IPS-11a (cell line): ENCODE data around the gene SLC66A2.
"Not testable (repeated sequence)": the region's sequence is repeated elsewhere in the genome, so short reads cannot be mapped to it uniquely, and the experiment has no call there.

Source experiments
- H3K4me3 ChIP-seq: one replicate; pipeline ENCODE4 v1.5.1; 2013; ENCODE audit warnings: low read depth, low read length, control low read depth

SLC66A2 gene

DNA sequence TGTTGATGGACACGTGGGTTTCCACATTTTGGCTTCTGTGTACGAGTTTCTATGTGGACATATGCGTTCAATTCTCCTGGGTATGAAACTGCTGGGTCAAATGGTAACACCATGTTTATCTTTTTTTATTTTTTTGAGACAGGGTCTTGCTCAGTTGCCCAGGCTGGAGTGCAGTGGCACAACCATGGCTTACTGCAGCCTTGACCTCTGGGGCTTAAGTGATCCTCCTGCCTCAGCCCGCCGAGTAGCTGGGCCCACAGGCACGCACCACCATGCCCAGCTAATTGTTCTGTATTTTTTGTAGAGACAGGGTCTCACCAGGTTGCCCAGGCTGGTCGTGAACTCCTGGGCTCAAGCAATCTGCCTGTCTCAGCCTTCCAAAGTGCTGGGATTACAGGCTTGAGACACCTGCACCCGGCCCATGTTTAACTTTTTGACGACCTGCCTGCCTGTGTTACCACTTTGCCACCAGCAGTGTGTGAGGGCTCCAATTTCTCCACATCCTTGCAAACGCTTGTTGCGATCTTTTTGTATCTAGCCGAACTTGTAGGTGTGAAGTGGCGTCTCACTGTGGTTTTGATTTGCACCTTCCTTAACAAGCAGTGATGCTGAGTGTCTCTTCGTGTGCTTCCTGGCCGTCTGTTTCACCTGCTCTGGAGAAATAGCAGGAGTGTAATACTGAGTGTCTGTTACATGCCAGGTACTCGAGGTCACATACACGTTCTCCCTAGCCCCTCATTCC lies 19.9 kb upstream of the SLC66A2 start:
- no peak overlapping the region for H3K4me3 ChIP-seq

DNA sequence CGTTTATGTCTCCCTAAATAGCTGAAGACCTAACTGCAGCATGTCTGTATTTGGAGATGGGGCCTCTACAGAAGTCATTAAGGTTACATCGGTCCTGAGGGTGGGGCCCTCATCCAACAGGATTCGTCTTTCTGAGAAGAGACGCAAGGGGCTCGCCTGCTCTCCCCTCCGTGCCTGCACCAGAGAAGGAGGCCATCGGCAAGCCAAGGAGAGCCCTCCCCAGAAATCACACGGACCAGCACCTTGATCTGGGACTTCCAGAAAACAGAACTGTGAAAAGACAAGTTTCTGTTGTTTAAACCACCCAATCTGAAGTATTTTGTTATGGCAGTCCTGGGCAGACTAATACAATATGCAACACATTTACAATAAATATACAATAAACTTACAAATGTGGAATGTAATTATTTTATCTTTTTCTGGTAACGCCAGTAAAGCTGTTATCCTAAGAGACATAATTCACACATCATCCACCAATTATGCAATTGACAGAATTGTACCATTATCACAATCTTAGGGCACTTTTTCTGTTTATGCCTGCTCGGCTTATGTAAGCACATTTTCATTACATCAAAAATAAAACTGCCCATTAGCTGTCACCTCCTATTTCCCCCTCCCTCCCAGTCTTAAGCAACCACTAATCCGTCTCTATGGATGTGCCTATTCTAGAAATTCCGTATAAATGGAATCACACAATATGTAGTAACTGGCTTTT lies 19.1 kb upstream of the SLC66A2 start:
- H3K4me3 ChIP-seq: no peak overlapping the region

DNA sequence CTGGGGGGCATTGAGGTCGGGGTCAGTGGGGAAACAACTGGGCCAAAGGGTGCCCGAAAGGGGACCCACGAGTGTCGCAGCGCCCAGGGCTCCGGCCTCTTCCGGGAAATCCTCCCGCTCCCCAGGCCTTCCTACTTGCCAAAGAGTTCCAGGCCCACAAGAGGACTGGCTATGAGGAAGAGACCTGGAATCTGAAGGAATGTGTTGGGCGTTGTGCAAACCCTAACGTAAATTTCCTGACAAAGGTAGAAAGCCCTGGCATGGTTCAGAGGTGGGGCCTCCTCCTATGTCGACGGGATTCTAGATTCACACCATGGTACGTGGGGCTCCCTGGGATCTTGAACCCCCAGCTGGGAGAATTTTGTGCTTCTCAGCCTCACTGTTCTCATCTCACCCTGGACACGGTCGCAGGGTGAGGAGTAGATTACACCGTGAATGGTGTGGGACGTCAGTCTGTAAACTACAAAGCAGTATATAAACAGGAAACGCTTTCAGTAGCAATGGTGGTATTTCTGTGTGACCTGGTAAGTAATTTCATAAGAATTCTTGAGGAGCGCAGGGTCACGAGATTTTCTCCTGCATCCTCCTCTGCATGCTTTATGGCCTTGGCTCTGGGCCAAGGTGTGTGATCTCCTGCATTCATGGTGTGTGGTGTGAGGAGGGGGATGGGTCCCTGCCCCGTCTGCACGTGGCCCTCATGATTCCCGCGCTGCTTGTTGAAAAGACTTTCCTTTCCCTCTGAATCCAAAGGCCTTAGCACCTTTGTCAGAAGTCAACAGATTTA lies 13.9 kb upstream of the SLC66A2 start:
- no peak overlapping the region for H3K4me3 ChIP-seq

DNA sequence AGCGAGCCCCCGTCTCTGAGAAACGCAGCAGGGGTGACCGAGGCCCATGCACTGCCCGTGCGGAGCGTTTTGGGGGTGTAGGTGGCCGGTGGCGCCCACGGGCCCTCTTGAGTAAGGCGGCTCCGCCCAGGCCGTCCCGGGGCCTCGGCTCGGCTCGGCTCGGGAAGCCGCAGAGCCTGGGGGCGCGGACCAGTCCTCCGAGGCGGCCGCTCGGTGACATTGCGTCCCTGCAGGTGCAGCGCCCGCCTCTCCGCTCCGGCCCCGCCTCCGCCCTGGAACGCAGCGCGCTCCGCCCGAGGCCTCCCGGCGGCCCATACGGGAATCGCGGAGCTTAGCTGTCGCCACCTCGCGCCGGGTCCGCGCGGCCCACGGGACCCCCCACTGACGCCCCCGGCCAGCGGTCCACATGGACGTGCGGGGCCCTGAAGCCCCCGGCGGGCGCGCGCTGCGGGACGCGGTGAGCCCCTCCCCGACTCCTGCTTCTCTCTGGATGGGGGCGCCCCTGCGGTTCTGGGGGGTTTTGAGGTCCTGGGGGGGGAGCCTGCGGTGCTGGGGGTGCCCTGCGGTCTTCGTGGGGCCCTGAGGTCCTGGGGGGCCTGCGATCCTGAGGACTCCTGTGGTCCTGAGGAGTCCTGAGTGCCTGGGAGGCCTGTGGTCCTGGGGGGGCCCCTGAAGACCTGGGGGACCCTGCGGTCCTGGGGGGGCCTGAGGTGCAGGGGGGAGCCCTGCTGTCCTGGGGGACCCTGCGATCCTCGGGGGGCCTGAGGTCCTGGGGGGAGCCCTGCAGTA lies 13.1 kb upstream of the SLC66A2 start, which contains the start of gene HSBP1L1:
HSBP1L1 (plus strand) TSS at position 314 of the 789 bp plus-strand sequence; CDS start at position 407, 93 bp downstream.
- H3K4me3 ChIP-seq: no peak within 1 kb of the TSS

DNA sequence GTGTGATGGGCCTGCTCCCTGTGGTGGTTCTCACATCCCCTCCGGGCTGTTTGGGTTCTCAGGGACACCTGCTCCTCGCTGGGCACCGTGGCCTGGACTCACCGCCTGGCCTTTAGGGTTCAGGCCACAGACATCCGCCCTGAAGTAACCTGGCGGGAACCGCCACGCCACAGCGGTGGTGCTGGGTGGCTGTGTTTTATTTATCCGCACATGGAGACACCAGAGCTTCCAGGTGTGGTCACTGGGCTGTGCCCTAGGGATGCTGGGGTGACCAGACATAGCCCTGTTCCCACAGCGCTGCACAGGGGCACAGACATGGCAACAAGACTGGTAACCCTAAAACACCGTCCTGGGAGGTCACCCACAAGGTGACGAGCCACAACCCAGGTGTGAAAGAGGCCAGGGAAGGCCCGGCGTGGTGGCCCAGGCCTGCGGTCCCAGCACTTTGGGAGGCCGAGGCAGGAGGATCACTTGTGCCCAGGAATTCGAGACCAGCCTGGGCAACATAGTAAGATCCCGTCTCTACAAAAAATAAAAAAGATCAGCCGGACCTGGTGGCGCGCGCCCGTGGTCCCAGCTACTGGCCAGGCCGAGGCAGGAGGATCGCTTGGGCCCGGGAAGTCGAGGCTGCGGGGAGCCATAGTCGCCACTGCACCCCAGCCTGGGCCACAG lies 12.3 kb upstream of the SLC66A2 start:
- H3K4me3 ChIP-seq: no peak overlapping the region

DNA sequence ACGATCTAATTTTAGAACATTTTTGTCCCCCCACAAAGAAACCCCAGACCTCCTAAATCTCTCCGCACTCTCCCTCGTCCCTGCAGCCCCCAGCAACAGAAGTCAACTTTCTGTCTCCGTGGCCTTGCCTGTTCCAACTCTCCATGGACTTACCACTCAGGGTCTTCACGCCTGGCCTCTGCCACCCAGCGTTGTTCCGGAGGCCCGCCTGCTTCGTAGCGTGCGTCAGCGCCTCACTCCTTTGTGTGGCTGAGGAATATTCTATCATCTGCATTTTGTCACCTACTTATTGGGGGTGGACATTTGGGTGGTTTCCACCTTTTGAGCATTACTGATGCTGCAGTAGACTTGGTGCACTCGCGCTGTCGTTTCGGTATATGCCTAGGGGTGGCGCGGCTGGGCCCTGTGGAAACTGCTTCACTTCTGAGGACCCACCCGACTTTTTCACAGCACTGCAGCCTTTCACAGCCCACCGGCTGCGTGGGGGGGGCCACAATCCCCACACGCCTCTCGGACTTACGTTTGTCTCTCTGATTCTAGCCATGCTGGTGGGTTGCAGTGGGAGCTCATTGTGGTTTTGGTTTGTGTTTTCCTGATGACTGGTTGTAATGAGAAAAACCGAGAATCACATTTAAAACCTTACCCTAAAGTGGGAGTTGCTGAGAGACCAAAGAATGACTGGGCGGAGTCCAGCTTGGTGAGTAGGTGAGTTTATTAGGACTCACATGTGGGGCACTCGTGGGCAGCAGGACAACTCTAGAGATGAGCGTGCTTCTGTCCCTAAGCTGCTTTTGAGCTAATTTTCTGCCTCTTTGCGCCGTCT lies 11.6 kb upstream of the SLC66A2 start:
- no peak overlapping the region for H3K4me3 ChIP-seq

DNA sequence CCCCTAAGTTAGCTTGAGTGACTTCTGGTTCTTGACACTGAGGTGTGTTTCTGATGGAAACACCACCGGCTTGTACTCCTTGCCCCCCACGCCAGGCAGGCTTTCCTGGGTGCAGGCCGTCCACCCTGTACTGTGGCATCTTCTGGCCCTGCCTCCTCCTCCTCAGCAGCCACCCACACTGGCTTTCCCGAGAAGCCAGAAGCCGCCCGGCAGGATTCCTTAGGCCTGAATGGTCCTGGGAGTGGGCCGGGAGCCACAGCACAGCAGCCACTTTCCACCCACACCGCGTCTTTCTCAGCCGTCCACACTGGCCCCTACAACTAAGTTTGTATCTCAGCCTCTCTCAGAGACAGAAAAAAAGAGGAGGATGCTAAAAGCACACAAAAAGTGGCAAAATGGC lies 10.9 kb upstream of the SLC66A2 start:
- H3K4me3 ChIP-seq: no peak overlapping the region

DNA sequence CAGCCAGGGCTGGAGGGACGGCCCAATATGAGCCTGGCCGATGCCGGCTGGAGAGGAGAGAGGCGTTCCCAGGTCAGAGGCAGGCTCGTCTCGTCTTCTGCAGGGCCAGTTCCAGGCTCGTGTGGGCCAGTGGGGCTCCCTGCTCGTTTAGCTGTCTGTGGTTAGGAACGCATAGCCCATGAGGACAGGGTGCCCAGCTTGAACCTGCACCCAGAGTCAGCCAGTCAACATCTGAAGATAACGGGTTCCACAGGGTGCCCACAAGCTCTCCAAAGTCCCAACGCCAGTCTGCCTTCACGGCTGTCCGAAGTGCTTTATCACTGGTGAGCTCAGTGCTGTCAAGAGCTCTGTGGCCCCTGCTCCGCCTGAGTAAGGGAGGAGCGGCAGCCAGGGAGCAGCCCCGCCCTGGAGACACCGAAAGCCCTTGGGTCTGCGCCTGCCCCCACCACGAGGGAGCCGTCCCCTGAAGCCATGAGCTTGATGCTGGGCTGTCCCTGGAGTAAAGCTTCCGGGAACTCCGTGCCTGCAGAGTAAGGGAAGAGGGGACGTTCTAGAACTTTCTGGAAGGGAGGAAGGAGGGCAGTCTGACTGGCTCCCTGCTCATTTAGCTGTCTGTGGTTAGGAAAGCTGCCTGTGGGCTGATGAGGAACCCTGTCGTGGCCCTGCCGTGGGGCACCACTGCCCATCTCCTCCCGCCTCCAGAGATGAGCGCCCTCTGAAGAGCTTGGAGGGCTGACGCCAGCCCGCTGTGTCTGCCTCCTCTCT lies 10.3 kb upstream of the SLC66A2 start:
- H3K4me3 ChIP-seq: no peak overlapping the region

DNA sequence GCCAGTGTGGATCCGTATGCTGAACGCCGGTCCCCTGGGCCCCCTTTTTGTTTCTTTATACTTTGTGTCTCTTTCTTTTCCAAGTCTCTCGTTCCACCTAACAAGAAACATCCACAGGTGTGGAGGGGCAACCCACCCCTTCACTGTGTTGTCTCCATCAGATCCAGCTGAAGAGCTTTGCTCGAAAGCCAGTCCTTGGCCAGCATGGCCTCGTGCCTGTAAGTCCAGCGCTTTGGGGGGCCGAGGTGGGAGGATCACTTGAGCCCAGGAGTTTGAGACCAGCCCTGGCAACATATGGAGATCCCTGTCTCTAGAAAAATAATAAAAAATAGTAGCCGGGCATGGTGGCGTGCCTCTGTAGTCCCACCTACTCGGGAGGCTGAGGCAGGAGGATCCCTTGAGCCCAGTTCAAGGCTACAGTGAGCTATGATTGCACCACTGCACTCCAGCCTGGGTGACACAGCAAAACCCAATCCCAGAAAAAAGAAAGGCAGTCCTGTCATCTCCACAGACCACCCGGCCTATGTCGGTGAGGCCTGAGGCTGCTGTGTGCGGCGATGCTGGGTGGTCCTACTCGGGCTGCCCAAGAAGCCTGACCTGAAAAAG lies 9.6 kb upstream of the SLC66A2 start:
- H3K4me3 ChIP-seq: no peak overlapping the region

DNA sequence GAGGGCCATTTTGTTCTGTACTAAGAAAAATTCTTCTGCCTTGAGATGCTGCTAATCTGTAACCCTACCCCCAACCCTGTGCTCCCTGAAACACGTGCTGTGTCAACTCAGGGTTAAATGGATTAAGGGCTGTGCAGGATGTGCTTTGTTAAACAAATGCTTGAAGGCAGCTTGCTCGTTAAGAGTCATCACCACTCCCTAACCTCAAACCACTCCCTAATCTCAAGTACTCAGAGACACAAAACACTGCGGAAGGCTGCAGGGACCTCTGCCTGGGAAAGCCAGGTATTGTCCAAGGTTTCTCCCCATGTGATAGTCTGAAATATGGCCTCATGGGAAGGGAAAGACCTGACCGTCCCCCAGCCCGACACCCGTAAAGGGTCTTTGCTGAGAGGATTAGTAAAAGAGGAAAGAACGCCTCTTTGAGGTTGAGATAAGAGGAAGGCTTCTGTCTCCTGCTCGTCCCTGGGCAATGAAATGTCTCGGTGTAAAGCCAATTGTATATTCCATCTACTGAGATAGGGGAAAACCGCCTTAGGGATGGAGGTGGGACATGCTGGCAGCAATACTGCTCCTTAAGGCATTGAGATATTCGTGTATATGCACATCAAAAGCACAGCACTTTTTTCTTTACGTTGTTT lies 8.8 kb upstream of the SLC66A2 start:
- not testable (repeated sequence) for H3K4me3 ChIP-seq

DNA sequence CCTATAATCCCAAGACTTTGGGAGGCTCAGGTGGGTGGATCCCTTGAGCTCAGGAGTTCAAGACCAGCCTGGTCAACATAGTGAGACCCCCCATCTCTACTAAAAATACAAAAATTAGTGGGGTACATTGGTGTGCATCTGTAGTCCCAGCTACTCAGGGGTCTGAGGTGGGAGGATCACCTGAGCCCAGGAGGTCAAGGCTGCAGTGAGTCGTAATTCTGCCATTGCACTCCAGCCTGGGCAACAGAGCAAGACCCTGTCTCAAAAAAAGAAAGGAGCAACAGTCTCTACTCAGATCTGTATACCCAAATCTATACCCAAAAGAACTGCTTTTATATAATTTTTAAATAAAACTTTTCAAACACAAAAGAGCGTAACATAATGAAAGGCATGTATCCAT lies 7.5 kb upstream of the SLC66A2 start:
- no peak overlapping the region for H3K4me3 ChIP-seq

DNA sequence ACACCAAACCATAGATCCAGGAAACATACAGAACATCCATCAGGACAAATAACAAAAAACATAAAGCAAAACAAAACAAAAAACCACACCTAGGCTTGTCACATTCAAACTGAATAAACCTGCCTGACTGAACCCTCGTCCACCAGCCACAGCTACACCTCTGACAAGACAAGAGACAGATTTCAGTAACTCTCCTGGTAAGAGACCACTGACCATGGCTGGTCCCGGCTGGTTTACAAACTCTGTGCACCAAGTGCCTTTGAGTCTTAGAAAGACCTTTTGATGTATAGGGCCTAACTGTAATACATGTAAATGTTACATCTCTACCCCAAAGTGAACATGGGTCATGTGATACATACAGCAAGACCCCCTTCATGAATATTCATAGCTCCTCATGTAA lies 4.8 kb upstream of the SLC66A2 start:
- no peak overlapping the region for H3K4me3 ChIP-seq

DNA sequence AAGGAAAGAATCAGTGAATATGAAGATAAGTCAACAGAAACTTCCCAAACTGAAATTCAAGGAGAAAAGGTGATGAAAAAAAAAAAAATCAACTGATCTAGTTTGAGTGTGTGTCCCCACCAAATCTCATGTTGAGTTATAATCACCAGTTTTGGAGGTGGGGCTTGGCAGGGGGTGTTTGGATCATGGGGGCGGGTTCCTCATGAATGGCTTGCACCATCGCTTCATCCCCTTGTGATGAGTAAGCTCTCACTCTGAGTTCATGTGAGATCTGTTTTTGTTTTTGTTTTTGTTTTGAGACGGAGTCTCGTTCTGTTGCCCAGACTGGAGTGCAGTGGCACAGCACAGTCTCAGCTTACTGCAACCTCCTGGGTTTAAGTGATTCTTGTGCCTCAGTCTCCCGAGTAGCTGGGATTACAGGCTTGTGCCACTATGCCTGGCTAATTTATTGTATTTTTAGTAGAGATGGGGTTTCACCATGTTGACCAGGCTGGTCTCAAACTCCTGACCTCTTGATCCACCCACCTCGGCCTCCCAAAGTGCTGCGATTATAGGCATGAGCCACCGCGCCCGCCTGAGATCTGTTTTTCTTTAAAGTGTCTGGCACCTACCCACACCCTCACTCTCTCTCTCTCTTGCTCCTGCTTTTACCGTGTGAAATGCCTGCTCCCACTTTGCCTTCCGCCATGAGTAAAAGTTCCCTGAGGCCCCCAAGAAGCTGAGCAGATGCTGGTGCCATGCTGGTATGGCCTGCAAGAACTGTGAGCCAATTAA lies 4.0 kb upstream of the SLC66A2 start:
- no peak overlapping the region for H3K4me3 ChIP-seq

DNA sequence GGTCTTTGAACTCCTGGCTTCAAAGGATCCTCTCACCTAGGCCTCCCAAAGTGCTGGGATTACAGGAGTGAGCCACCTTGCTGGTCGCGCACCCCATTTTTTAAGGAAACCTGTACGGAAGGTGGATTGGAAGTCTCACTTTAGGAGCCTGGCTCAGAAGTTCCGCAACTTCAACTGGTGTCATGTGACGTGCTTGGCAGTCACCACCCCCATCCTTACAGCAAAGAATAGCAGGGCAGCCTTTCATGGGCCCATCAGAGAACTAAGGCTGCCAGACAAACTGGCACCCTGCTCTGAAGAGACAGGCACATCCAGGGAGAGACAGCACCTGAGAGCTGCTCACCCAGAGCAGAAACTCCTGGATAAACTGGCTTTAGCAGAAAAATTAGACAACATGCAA lies 3.3 kb upstream of the SLC66A2 start:
- no peak overlapping the region for H3K4me3 ChIP-seq

DNA sequence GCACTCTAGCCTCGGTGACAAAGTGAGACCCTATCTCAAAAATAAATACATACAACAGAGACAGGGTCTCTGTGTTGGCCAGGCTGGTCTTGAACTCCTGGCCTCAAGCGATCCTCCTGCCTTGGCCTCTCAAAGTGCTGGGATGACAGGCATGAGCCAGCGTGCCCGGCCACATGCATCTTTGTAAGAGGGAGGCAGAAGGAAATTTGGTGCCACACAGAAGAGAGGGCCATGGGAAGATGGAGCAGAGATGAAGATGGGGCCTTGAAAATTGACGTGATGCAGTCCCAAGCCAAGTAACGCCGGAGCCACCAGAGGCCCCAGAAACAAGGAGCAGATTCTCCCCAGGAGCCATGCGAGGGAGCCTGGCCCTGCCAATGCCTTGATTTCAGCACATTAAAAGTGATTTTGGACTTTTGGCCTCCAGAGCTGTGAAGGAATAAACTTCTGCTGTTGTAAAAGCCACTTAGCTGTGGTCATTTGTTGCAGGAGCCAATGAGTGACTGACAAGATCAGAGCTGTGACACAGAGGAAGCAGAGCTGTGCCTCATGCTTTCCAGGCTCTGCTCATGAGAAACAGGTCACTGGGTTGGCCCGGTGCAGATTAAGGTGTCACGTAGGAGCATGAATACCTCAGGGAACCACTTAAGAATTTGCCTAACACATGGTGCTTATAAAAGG lies 2.7 kb upstream of the SLC66A2 start:
- H3K4me3 ChIP-seq: no peak overlapping the region

DNA sequence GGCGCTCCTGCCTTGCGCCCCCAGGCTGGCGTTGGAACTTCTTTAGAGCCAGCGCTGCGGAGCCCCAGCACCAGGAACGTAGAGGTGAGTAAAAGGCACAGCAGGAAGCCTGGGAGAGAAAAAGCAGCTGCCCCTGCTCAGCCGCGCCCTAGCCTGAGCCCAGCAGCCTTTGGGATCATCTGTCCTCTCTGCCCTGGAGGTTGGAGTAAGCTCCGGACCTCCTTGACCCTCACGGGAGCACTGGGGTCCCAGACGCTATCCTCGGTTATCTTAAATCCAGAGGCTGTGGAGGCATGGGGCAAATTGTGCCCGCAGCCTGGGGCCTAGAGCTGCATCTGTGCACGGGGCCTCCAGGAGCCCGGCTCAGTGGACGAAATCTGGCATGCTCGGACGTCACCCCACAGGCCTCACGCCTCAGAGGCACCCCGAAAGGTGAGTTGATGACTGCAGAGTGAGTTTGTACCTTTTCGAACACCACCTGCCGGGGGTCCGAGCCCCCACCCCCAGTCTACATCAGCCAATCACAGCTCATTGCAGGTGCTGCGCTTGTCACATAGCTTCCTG lies 1.6 kb upstream of the SLC66A2 start:
- no peak overlapping the region for H3K4me3 ChIP-seq
